Endothelial cell of umbilical vein (primary cell): Measurements from ENCODE around the gene TGFB1. TPM values are rescaled to one million over a fixed set of nuclear protein-coding genes. Genes with fewer than 3 reads are reported as not detected.

ENCODE experiments used
- BruUV-seq: library from RNA; stranded (reverse); fragments of 400-500 nt; replicated peaks from 2 replicates; lab custom pipeline; 2021; lab: Mats Ljungman, UMichigan
- CTCF ChIA-PET: fragments of 300-600, 350-600 bp; sonication (Branson Sonifier 250); formaldehyde crosslinking; loops from one replicate; lab custom pipeline; 2021; ENCODE audit warnings: antibody characterized with exemption, inconsistent platforms; lab: Charles Lee
- POLR2A ChIA-PET: fragments of 300-600, 350-600 bp; sonication (Branson Sonifier 250); formaldehyde crosslinking; loops from one replicate; lab custom pipeline; 2021; ENCODE audit warnings: antibody characterized with exemption, inconsistent platforms; lab: Charles Lee
- DNase-seq: peaks from one replicate; pipeline ENCODE4 v3.0.0-alpha.2; 2011; ENCODE audit warnings: low read depth, low spot score
- FAIRE-seq: peaks from 2 replicates; lab custom pipeline; 2011; peaks lifted over from hg19 to GRCh38; lab: Jason Lieb, UNC
- H2AFZ ChIP-seq: 2 replicates; pipeline ENCODE4 v1.6.0; 2012; ENCODE audit warnings: low read depth, low read length, control low read depth, inconsistent platforms
- H3K27ac ChIP-seq: 2 replicates; pipeline ENCODE4 v1.5.1; 2011; ENCODE audit warnings: low read depth, mild to moderate bottlenecking, control low read depth, low read length, moderate library complexity; ENCODE audit not compliant: insufficient read depth
- H3K27me3 ChIP-seq, 2 experiments: 2 replicates each; pipeline versions ENCODE4 v1.6.0 to v1.6.1; 2011; ENCODE audit warnings: low read length in 2 of 2, mixed read lengths in 1 of 2; ENCODE audit not compliant: control insufficient read depth in 2 of 2, insufficient read depth in 2 of 2
- H3K36me3 ChIP-seq, 2 experiments: 2 replicates in 1 of 2; 3 replicates in 1 of 2; pipeline ENCODE4 v1.5.1; 2011; ENCODE audit warnings: low read length in 2 of 2, mild to moderate bottlenecking in 1 of 2, moderate library complexity in 1 of 2; ENCODE audit not compliant: control insufficient read depth in 2 of 2, insufficient read depth in 2 of 2; ENCODE audit errors: extremely low read depth in 1 of 2
- H3K4me1 ChIP-seq: 3 replicates; pipeline ENCODE4 v1.5.1; 2011; ENCODE audit warnings: mild to moderate bottlenecking, low read length; ENCODE audit not compliant: control insufficient read depth, insufficient read depth; ENCODE audit errors: extremely low read depth
- H3K4me2 ChIP-seq: 2 replicates; pipeline ENCODE4 v1.6.1; 2011; ENCODE audit warnings: low read length, control low read depth, mixed read lengths; ENCODE audit not compliant: insufficient read depth
- H3K4me3 ChIP-seq, 3 experiments: fragments of 200-600 bp in 1 of 3; sonication (generic), shearing (Covaris generic) in 1 of 3; replicated peaks in 1 of 3; 2 replicates each; pipeline ENCODE4 v1.5.1; 2011 to 2016; ENCODE audit warnings: control low read depth in 3 of 3, low read length in 3 of 3, mild to moderate bottlenecking in 2 of 3, inconsistent platforms in 1 of 3, low read depth in 1 of 3, moderate library complexity in 1 of 3; ENCODE audit not compliant: insufficient read depth in 1 of 3
- H3K79me2 ChIP-seq: 2 replicates; pipeline ENCODE4 v1.6.0; 2012; ENCODE audit warnings: low read length, inconsistent platforms; ENCODE audit not compliant: control insufficient read depth, insufficient read depth
- H3K9ac ChIP-seq: replicated peaks from 2 replicates; pipeline ENCODE3; 2011; ENCODE audit warnings: low read length, control low read depth; ENCODE audit not compliant: insufficient read depth; ENCODE audit errors: extremely low read depth
- H3K9me1 ChIP-seq: replicated peaks from 3 replicates; pipeline ENCODE4 v1.6.0; 2011; ENCODE audit warnings: mild to moderate bottlenecking, low read length; ENCODE audit not compliant: control insufficient read depth, insufficient read depth; ENCODE audit errors: extremely low read depth
- H3K9me3 ChIP-seq: replicated peaks from 2 replicates; pipeline ENCODE4 v1.5.1; 2012; ENCODE audit warnings: low read length, inconsistent platforms; ENCODE audit not compliant: control insufficient read depth, insufficient read depth
- H4K20me1 ChIP-seq: replicated peaks from 2 replicates; pipeline ENCODE3; 2011; ENCODE audit warnings: mild to moderate bottlenecking, low read length; ENCODE audit not compliant: control insufficient read depth, insufficient read depth; ENCODE audit errors: extremely low read depth
- FOS ChIP-seq: IDR thresholded peaks from 2 replicates; pipeline ENCODE4 v1.6.1; 2011; ENCODE audit warnings: mild to moderate bottlenecking, low read length, moderate library complexity, borderline replicate concordance; ENCODE audit not compliant: insufficient read depth
- GATA2 ChIP-seq: IDR thresholded peaks from 2 replicates; pipeline ENCODE4 v1.7.0; 2011; ENCODE audit warnings: low read depth, mild to moderate bottlenecking, moderate library complexity, mixed read lengths, low read length; ENCODE audit not compliant: insufficient read length, insufficient read depth
- JUN ChIP-seq: IDR thresholded peaks from 2 replicates; pipeline ENCODE4 v1.6.1; 2011; ENCODE audit warnings: borderline replicate concordance, low read depth; ENCODE audit not compliant: insufficient read length, insufficient read depth
- POLR2AphosphoS5 ChIP-seq: IDR thresholded peaks from 2 replicates; pipeline ENCODE4 v1.6.1; 2012; ENCODE audit warnings: low read depth, mild to moderate bottlenecking, control low read depth, low read length, moderate library complexity; ENCODE audit not compliant: insufficient read depth
- dilution Hi-C: fragments of 300-500 bp; cut with MboI; formaldehyde crosslinking; loops from one replicate; pipeline ENCODE4 v1.15.0; 2019; ENCODE audit warnings: low sequenced_read_pairs; ENCODE audit not compliant: extremely low pct_ligation_motif_present
- intact Hi-C: fragments of 100-400 bp; cut with micrococcal nuclease; formaldehyde crosslinking; loops from one replicate; pipeline ENCODE4 v1.10.0; 2022
- polyA plus RNA-seq, 4 experiments: library from polyadenylated mRNA; depleted of rRNA in 3 of 4; stranded (reverse) in 3 of 4; unstranded in 1 of 4; fragments of >200 nt; gene quantifications; 2 replicates each; pipeline versions ENCODE4 v1.2.1 to v1.2.3, GENCODE V29; 2011 to 2012; ENCODE audit warnings: missing spikeins in 1 of 4
- total RNA-seq: library from RNA; stranded (reverse); gene quantifications from 2 replicates; pipeline ENCODE4 v1.2.3, GENCODE V29; 2021
- TF ChIP-seq, protein P1 (sequence below): IDR thresholded peaks from 2 replicates; pipeline ENCODE4 v1.6.1; 2011; ENCODE audit not compliant: insufficient read depth, insufficient read length

TGFB1 gene
- total and polyA plus RNA-seq, 2 donors (not counting 3 experiments of a cell fraction or from before 2014, with no cell fraction given): 64.4 to 250 TPM

DNA sequence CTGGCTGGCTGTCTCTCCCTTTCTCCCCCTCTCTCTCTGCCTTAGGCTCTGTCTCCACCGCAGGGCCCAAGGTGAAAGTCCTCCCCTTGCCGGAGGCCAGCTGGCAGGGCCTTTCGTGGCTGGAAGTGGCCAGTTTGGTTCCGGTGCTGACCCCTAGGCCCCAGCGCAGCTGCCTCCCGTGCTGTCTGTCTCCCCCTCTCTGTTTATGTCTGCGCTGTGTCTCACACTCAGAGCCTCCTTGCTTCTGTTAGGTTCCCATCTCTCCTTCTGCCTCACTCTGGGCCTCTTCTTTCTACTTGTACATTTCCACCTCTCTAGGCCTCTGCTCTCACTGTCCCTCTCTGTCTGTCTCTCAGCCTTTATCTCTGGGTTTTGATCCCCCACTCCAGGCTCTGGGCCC, 30.7 kb downstream of the TGFB1 start:
- Histone ChIP-seq H4K20me1 (no peaks in the 10 kb centered on the region), H3K4me3 (no peak overlapping the region), H3K9me1 (no peaks in the 10 kb centered on the region), H2AFZ (no peak overlapping the region), H3K27ac (peak overlapping the region; percentile 100), H3K36me3 (peaks cover 0 to 24% of the 10 kb centered on the region in 2 experiments), H3K79me2 (peaks cover 9% of the 10 kb centered on the region), H3K9ac (peak overlapping the region; percentile 93), H3K9me3 (no peaks in the 10 kb centered on the region), H3K4me2 (peak overlapping the region; percentile 29), H3K27me3 (no peaks in the 10 kb centered on the region), H3K4me1 (peaks cover 58% of the 10 kb centered on the region)
- CTCF ChIA-PET: interaction anchor here (0.8 to 3.9 kb wide), 5 partner anchors 15 to 240 kb away, joined by 3 to 40 read pairs (median 4); partner anchors contain the start of genes B9D2 and TGFB1
- FAIRE-seq (peak; percentile 85), DNase-seq (peak; percentile 82)
- BruUV-seq: no TSS peak
- TF ChIP-seq, protein P1, sequence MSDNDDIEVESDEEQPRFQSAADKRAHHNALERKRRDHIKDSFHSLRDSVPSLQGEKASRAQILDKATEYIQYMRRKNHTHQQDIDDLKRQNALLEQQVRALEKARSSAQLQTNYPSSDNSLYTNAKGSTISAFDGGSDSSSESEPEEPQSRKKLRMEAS: no peak
- TF ChIP-seq POLR2AphosphoS5: peak; percentile 68
- intact Hi-C loops (loop anchor here (1.0 to 5.0 kb wide), 5 partner anchors 28 to 249 kb away; partner anchors contain the start of genes BCKDHA and EXOSC5), dilution Hi-C loops (no loop called here)
- POLR2A ChIA-PET: no interaction called here

DNA sequence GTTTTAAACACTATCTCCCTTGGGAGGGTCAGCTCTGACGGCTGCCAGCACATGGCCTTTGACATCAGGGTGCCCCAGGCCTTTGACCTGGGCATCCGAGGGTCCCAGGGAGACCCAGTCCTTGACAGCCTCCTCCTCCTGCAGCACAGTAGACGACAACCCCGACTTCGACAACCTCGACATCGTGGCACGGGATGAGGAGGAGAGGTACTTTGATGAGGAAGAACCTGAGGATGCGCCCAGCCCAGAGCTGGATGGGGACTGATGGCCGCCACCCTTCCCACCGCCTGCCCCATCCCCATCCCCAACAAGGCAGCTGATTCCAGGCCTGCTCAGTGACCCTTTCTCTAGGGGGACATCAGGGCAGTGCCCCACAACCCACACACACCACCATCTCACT, 31.3 kb downstream of the TGFB1 start:
- Histone ChIP-seq H3K9ac (peak overlapping the region; percentile 93), H3K4me3 (no peak overlapping the region), H4K20me1 (no peaks in the 10 kb centered on the region), H3K36me3 (peaks cover 0 to 24% of the 10 kb centered on the region in 2 experiments), H3K79me2 (peaks cover 9% of the 10 kb centered on the region), H3K9me1 (no peaks in the 10 kb centered on the region), H3K9me3 (no peaks in the 10 kb centered on the region), H2AFZ (no peak overlapping the region), H3K27me3 (no peaks in the 10 kb centered on the region), H3K4me1 (peaks cover 53% of the 10 kb centered on the region), H3K27ac (peak overlapping the region; percentile 100), H3K4me2 (peak overlapping the region; percentile 29)
- CTCF ChIA-PET: interaction anchor here (0.8 to 3.9 kb wide), 18 partner anchors 12 to 247 kb away, joined by 3 to 65 read pairs (median 6); partner anchors contain the start of genes B3GNT8, B9D2, CCDC97 and DMAC2
- TF ChIP-seq FOS (no peak), GATA2 (no peak), POLR2AphosphoS5 (peak; percentile 6), JUN (no peak)
- intact Hi-C loops: loop anchor here (2.0 to 5.0 kb wide), 3 partner anchors 74 to 250 kb away; partner anchors contain the start of genes BCKDHA and EXOSC5
- BruUV-seq: no TSS peak
- dilution Hi-C loops: no loop called here
- no peak for FAIRE-seq
- DNase-seq: no peak
- POLR2A ChIA-PET: no interaction called here
